ENCODE measurements around the gene MITF. TPM values are rescaled to one million over a fixed set of nuclear protein-coding genes. Genes with fewer than 3 reads are reported as not detected.

The MITF gene
- polyA plus RNA-seq, 1 experiment, result 30.9 TPM

- H3K36me3 ChIP-seq (ENCODE audit: control insufficient read depth, insufficient read depth, low read length), result no peaks in the 10 kb centered on the region
- no peak overlapping the region for H3K4me3 ChIP-seq (ENCODE audit: low read depth, low read length)
- ChIA-PET CTCF (interaction anchor here (1.2 kb wide), 1 partner anchor 20 kb away, joined by 6 read pairs; no protein-coding TSS in a partner anchor), POLR2A (no interaction called here)
- H3K27me3 ChIP-seq (ENCODE audit: control insufficient read depth, insufficient read depth, low read length), result no peaks in the 10 kb centered on the region
- TF ChIP-seq CTCF (IDR thresholded peaks at IDR 0.05; ENCODE audit: insufficient read depth, low read depth, low read length), result no peak
- DNase-seq (ENCODE audit: low read depth), result no peak
These were observed 132.6 kb downstream of the MITF start for GRCh38 chr3:69871868-69872267.

- no peaks in the 10 kb centered on the region for H3K36me3 ChIP-seq (ENCODE audit: control insufficient read depth, insufficient read depth, low read length)
- ChIA-PET CTCF (interaction anchor here (0.7 to 1.2 kb wide), 3 partner anchors 10 to 71 kb away, joined by 3 to 6 read pairs (median 5); no protein-coding TSS in a partner anchor), POLR2A (no interaction called here)
- DNase-seq (ENCODE audit: low read depth), result no peak
- no peak overlapping the region for H3K4me3 ChIP-seq (ENCODE audit: low read depth, low read length)
- no peaks in the 10 kb centered on the region for H3K27me3 ChIP-seq (ENCODE audit: control insufficient read depth, insufficient read depth, low read length)
- no peak for TF ChIP-seq CTCF (IDR thresholded peaks at IDR 0.05; ENCODE audit: insufficient read depth, low read depth, low read length)
These were observed 133.6 kb downstream of the MITF start for GRCh38 chr3:69872783-69873378.

GRCh38 chr3:69876073-69876472 is 136.8 kb downstream of the MITF start:
- no peaks in the 10 kb centered on the region for H3K36me3 ChIP-seq (ENCODE audit: control insufficient read depth, insufficient read depth, low read length)
- CTCF ChIA-PET, result interaction anchor here (1.5 to 1.9 kb wide), 2 partner anchors 8 to 10 kb away, joined by 3 to 7 read pairs; no protein-coding TSS in a partner anchor
- no peaks in the 10 kb centered on the region for H3K27me3 ChIP-seq (ENCODE audit: control insufficient read depth, insufficient read depth, low read length)
- H3K4me3 ChIP-seq (ENCODE audit: low read depth, low read length), result no peak overlapping the region
- TF ChIP-seq CTCF (IDR thresholded peaks at IDR 0.05; ENCODE audit: insufficient read depth, low read depth, low read length), result no peak
- DNase-seq (ENCODE audit: low read depth), result no peak
- POLR2A ChIA-PET, result no interaction called here

GRCh38 chr3:69878254-69878653 is 139.0 kb downstream of the MITF start:
- no peak overlapping the region for H3K4me3 ChIP-seq (ENCODE audit: low read depth, low read length)
- ChIA-PET POLR2A (no interaction called here), CTCF (interaction anchor here (0.6 to 0.9 kb wide), 2 partner anchors 86 to 87 kb away, joined by 3 read pairs; no protein-coding TSS in a partner anchor)
- no peaks in the 10 kb centered on the region for H3K36me3 ChIP-seq (ENCODE audit: control insufficient read depth, insufficient read depth, low read length)
- H3K27me3 ChIP-seq (ENCODE audit: control insufficient read depth, insufficient read depth, low read length), result no peaks in the 10 kb centered on the region
- DNase-seq (ENCODE audit: low read depth), result no peak
- no peak for TF ChIP-seq CTCF (IDR thresholded peaks at IDR 0.05; ENCODE audit: insufficient read depth, low read depth, low read length)

- CTCF ChIA-PET, result interaction anchor here (0.6 to 0.9 kb wide), 3 partner anchors 25 to 88 kb away, joined by 3 read pairs; no protein-coding TSS in a partner anchor
- POLR2A ChIA-PET, result no interaction called here
- TF ChIP-seq CTCF (IDR thresholded peaks at IDR 0.05; ENCODE audit: insufficient read depth, low read depth, low read length), result no peak
- no peak for DNase-seq (ENCODE audit: low read depth)
- no peaks in the 10 kb centered on the region for H3K36me3 ChIP-seq (ENCODE audit: control insufficient read depth, insufficient read depth, low read length)
- H3K4me3 ChIP-seq (ENCODE audit: low read depth, low read length), result no peak overlapping the region
- no peaks in the 10 kb centered on the region for H3K27me3 ChIP-seq (ENCODE audit: control insufficient read depth, insufficient read depth, low read length)
These were observed 139.8 kb downstream of the MITF start for GRCh38 chr3:69879051-69879450.
